Fibroblast of pulmonary artery (primary cell): ENCODE data around the gene VWA3B.

Experiments used
- DNase-seq: peaks from one replicate; pipeline ENCODE4 v3.0.0-alpha.2; 2010; ENCODE audit warnings: low read depth
- H3K4me3 ChIP-seq: replicated peaks from 2 replicates; pipeline ENCODE4 v1.5.1; 2011; ENCODE audit warnings: low read depth, mild to moderate bottlenecking, control low read depth, low read length, moderate library complexity
- CTCF ChIP-seq: IDR thresholded peaks from 2 replicates; pipeline ENCODE4 v1.5.1; 2011; ENCODE audit warnings: mild to moderate bottlenecking, control low read depth, low read length, inconsistent platforms; ENCODE audit errors: missing control alignments

VWA3B gene

GRCh38 chr2:98172150-98172765, 85.3 kb downstream of the VWA3B start:
- no peak for DNase-seq
- TF ChIP-seq CTCF: no peak
- no peak overlapping the region for H3K4me3 ChIP-seq

DNA sequence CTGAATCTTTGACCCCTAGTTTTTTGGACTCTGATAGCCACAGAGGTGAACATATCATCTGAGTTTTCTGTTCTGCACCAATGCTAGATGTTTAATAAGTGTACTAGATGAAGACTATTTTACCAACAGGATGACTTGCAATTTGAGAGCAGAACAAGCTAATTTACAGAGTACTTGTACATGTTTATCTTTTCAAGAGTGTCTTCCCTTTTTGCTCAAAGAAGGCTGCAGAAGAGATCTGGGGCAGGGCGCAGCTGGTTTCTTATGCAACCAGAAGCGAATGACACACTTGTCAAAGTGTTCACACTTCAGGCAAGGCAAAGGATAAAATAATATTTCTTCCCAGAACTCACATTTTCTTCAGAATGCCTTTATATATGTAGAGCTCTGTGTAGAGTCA, 86.0 kb downstream of the VWA3B start:
- H3K4me3 ChIP-seq: no peak overlapping the region
- no peak for TF ChIP-seq CTCF
- no peak for DNase-seq

DNA sequence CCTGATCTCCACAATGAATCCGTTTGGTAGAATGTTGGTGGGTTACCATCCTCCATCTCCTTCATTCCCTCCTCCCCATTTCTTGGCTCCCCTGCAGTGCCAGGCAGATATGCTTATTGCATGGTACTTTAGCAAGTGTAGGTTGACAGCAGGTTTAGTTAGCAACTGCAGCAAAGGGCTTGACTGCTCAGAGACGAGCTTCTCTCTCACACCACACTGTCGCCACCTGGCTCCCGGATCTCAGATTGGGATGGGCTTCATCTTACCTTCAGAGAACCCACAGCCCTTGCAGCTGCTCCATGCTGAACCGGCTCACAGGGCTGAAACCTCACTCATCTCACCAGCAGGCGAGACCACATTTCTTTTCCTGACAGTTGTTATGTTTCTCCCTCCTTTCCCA, 88.8 kb downstream of the VWA3B start:
- no peak for TF ChIP-seq CTCF
- DNase-seq: no peak
- H3K4me3 ChIP-seq: no peak overlapping the region

GRCh38 chr2:98177286-98177685, 90.3 kb downstream of the VWA3B start:
- TF ChIP-seq CTCF: no peak
- no peak for DNase-seq
- H3K4me3 ChIP-seq: no peak overlapping the region

GRCh38 chr2:98177986-98178385, 91.0 kb downstream of the VWA3B start:
- no peak for TF ChIP-seq CTCF
- H3K4me3 ChIP-seq: no peak overlapping the region
- DNase-seq: no peak

DNA sequence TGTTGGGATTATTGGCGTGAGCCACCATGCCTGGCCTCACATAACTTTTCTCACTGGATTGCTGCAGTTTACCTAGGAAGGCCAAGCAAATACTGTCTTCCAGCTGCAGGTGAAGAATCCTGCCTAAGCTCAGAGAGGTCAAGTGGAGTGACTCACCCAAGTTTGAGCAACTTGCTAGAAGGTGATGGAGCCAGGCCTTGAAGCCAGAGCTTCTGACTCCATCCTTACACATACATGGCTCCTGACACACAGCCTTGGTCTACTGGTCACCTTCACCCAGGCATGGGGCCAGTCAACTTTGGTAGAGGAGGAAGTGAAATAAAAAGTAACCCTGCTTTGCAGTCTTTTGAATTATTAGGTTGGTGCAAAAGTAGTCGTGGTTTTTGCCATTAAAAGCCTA, 93.5 kb downstream of the VWA3B start:
- TF ChIP-seq CTCF: no peak
- DNase-seq: no peak
- no peak overlapping the region for H3K4me3 ChIP-seq

DNA sequence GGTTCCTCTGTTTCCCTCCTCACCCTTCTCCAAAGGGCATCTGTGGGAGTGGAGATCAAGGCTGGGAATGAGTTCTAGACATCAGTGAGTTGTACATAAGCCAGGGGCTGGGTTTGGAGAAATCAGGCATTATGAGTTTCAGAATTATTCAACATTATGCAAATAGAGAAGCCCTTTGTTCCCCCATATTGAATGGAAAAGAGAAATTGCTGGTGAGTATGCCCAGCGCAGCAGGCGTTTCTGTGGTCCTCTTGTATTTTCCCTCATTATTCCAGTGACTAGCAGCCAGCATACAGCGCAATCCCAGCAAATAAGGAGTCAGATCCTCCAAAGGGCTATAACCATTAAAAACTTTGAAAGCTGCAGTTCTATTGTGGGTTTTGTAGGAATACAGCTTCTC, 94.4 kb downstream of the VWA3B start:
- DNase-seq: no peak
- TF ChIP-seq CTCF: no peak
- H3K4me3 ChIP-seq: no peak overlapping the region
